GM19463 (cell line): Measurements from ENCODE around the gene SLC44A5.
"Not testable (repeated sequence)": the region's sequence is repeated elsewhere in the genome, so short reads cannot be mapped to it uniquely, and the experiment has no call there.

Source experiments
- ATAC-seq: cut with Tn5 transposase; IDR thresholded peaks from one replicate; pipeline ENCODE4 v1.9.1; 2021; ENCODE audit warnings: mild to moderate bottlenecking, moderate library complexity; ENCODE audit not compliant: unreplicated experiment

SLC44A5 gene

DNA sequence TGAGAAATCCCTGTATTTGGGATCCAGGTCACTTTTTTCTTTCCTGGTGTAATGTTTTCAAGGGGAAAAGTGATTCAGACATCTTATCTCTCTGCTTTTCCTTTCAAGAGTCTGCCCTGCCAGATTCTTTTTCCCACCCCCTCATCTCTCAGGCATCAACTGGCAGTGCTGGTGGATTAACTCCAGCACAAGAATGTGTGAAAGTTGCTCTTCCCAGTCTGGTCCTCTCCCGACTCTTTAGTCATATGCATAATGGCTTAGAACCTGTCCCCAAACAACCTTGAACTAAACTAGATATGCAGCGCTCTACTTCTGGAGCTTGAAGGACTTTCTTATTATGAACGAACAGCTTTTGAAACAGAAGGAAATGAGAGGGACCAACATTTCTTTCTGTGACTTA, 88.5 kb downstream of the SLC44A5 start:
- no peak for ATAC-seq

DNA sequence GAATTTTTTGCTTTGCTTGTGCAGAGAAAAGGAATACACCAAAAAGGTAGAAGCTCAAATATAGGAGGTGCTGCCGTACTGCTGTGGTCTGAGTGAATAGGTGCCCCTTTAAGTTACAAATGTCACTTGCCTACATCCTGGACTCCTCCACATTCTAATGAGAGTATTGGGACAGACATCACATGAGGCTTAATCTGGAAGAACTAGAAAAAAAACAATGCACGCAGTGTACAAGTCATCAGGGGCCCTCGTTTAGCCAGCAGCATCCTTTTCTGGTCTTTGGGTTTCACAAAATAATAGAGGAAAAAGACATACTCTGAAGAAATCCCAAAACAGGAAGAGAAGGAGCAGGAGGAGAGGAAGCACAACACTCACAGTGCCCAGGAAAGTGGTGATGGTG, 89.3 kb downstream of the SLC44A5 start:
- ATAC-seq = no peak

DNA sequence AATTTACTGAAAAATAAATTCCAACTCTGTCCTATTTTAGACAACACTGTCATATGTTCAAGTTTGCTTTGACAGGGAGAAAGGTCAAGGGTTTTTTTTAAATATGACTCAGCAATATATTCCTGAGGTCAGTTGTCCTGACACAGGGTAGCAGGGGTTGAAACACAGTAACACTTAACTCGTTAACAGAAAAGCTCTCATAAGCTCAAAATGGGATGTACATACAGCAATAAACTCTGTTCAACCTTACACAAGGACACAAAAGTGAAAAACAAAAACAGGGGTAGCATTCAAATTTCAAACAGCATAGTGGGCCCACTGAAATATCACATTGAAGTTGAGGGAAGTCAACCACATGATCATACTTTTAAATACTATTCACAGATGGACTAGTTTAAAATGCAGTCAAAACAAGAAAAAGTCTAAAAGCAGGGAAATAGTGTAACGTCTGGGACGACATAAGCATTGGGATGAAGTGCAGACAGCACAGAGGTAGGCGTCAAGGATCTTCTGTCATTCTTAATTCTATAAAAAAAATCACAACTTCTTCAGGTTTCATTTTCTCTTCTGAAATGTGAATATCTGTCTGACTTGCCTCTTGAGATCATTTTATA, 89.9 kb downstream of the SLC44A5 start:
- no peak for ATAC-seq

DNA sequence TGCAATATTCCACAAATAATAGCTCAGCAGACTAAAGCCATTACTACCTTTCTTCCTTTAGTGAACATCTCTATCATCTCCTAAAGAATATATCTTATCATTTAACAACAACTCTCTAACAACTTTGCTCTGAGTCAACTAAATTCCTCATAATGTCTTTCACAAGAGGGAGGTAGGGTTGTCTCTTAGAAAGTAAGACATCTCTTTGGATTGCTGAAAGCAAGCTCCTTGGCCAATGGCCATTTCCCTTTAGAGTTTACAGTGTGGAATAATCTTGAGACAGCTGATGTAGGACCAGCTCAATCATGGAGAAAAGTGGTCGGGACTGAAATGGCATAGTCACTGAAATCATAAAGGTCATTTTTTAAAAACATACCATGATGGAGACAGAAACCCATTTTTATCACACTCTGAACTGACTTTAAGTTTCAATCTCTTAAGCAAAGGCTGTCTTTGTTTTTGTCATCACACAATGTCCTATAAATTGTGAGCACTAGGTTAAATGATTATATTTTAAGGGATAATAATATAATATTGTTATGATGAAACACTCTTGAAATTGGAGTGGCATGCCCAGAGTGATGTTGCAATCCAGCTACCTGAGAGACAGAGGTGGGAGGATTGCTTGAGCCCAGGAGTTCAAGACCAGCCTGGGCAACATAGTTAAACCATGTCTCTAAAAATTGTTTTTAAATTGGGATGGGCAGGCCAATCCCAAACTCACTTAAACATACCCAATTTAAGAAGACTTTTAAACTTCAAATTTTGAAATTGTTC, 91.1 kb downstream of the SLC44A5 start:
- no peak for ATAC-seq

DNA sequence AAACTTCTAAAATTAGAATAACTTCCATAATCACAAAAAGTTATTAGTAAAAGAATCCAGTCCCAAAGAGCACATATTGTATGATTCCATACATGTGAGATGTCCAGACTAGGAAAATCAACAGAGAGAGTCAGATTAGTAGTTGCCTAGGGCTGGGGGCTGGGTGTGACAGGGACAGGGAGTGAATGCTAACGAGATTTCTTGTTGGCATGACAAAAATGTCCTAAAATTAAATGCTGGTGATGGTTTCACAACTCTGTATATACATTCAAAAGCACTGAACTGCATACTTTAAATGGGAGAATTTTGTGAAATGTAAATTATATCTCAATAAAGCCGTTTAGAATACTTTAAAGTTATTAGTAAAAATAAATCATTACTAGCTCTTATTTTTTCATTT, 92.2 kb downstream of the SLC44A5 start:
- ATAC-seq = no peak

DNA sequence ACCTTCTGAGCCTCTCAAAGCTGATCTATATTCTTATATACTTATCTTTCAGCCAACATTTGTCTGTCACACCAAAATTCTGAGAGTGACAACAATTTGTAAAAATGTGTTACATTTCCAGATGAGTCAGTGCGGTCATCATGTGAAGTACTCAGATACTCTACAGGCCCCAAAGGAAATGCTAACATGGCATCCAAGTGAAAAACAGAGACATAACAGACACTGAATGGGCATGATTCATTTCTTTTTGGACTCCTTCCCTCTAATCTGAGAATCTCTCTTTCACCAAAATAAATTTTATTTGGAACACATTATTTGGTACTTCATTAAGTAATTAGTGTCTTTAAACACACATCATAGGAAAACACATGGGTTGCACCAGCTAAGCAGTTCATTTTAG, 96.6 kb downstream of the SLC44A5 start:
- no peak for ATAC-seq

DNA sequence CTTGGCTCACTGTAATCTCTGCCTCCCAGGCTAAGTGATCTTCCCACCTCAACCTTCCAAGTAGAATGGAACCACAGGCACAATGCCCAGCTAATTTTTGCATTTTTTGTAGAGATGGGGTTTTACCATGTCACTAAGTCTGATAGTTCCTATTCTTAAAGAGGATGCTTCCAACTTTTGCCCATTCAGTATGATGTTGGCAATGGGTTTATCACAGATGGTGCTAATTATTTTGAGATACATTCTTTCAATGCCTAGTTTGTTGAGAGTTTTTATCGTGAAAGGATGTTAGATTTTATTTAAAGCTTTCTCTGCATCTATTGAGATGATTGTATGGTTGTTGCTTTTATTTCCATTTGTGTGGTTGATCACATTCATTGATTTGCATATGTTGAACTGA, 103.9 kb downstream of the SLC44A5 start:
- ATAC-seq = no peak

DNA sequence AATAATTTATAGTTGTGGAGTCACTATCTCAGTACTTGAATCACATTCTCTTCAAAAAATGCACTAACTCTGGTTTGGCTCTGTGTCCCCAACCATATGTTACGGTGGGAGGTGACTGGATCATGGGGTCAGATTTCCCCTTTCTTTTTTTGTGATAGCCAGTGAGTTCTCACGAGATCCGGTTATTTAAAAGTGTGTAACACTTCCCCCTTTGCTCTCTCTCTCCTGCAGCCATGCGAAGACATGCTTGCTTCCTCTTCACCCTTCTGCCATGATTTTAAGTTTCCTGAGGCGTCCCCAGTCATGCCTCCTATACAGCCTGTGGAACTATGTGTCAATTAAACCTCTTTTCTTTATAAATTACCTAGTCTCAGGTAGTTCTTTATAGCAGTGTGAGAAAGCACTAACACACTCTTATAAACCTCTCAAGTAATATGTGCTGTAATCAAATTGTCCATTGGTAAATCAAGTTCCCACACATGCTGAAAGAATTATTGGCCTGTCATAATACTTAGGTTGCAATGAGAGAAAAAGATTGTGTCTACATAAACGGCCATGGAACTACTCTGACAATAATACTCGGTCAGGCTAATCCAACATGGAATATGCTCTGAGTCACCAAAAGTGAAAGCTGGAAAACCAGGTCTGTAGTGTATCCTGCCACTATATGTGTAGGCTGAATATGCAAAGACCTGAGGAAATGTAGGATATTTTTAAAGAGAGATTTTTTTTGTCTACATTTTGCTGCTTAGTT, 107.5 kb downstream of the SLC44A5 start:
- ATAC-seq = no peak

DNA sequence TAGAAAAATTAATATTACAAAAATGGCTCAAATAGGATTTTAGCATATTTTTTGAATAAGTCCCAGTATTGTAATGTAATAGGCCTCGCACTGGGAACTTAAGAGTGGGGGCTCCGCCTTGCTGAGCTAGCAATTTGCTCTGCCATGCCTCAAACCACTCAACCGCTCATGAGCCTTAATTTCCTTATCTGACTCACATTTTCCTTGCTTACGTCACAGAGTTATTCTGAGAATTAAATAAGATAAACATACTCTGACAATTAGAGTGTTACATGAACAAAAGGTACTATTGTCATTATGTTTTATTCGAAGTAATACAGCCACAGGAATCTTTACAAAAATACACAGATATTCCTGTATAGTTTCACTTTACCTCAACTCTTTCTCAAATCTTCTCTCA, 108.1 kb downstream of the SLC44A5 start:
- ATAC-seq = no peak

DNA sequence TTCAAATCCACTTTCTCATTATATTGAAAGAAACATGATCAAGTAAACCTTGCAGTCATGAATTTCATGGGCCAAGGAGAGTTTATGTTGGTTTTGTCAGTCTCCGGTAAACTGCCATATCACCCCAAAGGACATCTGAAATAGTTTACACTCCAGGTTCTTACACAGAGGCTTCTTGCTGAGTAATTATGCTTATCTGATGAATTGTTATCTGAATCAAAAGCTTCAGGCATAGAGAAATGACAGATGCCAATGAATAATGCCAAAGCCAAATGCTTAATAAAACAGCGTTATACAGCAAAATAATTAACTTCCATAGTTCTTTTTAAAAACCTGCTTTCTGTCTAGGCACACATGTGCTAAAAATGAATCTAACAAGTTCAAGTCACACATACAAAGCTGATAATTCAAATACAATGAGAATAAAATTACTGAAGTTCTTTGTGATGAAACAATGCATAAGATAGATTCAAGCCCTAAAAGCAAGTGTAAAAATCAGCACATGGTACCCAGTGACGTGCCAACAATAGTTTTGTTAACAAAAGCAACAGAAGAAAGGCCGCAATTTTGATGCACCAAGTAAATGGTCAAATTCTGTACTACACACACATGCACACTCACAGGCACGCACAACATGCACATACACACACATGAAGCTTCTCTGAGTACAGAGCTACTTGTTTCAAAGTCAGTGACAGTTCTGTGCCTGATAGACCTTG, 109.2 kb downstream of the SLC44A5 start:
- no peak for ATAC-seq

DNA sequence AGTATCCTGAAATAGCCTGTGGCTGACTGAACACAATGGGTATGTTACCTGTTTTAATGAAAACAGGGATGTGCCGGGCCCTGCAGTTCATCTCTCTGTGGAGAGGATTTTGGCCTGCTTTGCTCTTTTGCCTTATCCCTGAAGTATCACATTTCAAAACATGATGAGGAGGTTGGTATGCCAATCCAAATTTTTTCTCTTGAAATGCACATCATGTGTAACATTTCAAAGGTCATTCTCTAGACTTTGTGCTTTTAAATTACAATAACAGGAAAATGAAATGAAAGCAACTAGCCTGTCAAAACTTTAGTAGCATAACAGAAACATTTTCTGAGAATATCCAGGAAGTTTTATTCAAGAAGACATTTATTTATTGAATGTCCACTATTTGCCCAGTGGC, 118.9 kb downstream of the SLC44A5 start:
- ATAC-seq = no peak

DNA sequence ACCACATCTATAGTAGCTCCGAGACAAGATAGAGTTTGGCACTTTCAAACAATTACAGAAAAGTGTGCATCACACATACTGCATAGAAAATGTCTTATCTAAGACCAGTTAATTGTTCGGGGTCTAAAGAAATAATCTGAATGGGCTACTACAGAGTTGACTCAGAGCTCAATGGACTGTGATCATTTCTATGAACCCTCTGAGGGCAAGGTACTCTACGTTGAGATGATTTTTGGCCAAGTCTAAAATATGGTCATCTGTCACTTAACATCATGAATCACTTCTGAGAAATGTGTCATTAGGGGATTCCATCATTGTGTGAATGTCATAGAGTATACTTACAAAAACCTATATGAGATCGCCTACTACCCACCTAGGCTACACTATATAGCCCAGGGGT, 123.5 kb downstream of the SLC44A5 start:
- no peak for ATAC-seq

DNA sequence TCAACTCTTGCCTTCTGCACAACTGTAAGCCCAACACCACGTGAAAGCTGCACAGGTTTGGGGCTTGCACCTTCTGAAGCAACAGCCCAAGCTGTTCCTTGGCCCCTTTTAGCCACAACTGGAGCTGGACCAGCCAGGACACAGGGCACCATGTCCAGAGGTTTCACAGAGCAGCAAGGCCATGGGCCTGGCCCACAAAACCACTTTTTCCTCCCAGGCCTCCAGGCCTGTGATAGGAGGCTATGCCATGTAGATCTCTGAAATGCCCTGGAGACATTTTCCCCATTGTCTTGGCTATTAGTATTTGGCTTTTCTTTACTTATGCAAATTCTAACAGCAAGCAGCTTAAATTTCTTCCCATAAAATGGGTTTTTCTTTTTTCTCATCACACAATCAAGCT, 126.1 kb downstream of the SLC44A5 start:
- ATAC-seq = no peak

DNA sequence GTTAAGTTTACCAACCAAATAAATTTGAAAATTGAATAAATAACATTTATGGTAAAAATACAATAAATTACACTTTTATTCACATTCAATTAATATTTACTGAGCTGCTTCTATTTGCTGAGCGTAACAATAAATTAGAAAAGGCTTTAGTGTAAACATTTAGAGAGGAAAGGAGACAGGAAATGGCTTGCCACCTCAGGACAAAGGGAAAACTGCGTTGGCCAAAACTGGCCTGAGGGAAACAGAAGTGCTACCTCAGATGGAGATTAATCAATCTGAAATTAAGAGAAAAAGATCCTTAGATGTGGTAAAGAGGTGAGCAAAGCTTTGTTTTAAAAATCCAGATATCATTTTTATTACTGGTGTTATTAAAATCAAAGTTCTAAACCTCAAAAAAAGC, 128.0 kb downstream of the SLC44A5 start:
- no peak for ATAC-seq

DNA sequence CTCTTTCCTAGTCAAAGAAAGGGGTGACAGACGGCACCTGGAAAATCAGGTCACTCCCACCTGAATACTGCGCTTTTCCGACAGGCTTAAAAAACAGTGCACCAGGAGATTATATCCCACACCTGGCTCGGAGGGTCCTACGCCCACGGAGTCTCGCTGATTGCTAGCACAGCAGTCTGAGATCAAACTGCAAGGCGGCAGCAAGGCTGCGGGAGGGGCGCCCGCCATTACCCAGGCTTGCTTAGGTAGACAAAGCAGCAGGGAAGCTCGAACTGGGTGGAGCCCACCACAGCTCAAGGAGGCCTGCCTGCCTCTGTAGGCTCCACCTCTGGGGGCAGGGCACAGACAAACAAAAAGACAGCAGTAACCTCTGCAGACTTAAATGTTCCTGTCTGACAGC, 134.4 kb downstream of the SLC44A5 start:
- ATAC-seq = not testable (repeated sequence)

DNA sequence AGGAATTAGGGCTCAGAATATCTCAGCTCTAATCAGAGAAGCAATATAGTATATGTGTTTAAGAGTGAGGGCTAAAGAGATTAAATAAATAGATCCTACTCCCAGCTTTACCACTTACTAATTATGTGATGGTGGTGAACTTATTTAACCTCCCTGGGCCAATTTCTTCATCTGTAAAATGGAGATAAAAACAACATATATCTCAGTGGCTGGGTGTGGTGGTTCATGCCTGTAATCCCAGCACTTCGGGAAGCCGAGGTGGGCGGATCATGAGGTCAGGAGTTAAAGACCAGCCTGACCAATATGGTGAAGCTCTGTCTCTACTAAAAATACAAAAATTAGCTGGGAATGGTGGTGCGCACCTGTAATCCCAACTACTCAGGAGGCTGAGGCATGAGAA, 135.2 kb downstream of the SLC44A5 start:
- no peak for ATAC-seq

DNA sequence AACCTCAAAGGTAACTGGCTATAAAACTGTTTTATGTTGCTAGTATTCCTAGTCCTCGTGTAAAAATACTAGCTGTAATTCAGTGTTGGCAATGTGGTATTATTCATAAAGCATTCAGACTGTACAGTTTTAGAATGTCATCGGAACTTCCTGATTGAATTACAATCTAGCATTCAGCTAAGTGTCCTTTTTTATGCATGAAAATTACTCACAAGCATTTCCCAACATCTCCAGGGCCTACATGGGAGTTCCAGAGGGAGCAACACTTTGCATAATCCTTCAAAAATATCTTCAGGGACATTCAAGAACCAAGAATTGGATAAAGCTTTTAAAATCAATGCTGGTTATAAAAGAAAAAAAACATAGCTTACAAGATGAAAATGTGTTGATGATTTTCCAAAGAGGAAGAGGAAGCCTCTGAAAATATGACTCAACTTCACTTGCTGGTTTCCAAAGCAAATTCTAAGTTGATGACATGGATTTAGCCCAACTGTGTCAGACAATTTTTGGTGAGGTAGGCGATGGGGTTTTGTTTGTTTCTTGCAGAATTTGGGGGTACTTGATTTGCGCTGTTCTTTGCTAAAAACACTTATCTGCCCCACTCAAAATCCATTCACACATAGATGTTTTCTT, 137.8 kb downstream of the SLC44A5 start:
- no peak for ATAC-seq

DNA sequence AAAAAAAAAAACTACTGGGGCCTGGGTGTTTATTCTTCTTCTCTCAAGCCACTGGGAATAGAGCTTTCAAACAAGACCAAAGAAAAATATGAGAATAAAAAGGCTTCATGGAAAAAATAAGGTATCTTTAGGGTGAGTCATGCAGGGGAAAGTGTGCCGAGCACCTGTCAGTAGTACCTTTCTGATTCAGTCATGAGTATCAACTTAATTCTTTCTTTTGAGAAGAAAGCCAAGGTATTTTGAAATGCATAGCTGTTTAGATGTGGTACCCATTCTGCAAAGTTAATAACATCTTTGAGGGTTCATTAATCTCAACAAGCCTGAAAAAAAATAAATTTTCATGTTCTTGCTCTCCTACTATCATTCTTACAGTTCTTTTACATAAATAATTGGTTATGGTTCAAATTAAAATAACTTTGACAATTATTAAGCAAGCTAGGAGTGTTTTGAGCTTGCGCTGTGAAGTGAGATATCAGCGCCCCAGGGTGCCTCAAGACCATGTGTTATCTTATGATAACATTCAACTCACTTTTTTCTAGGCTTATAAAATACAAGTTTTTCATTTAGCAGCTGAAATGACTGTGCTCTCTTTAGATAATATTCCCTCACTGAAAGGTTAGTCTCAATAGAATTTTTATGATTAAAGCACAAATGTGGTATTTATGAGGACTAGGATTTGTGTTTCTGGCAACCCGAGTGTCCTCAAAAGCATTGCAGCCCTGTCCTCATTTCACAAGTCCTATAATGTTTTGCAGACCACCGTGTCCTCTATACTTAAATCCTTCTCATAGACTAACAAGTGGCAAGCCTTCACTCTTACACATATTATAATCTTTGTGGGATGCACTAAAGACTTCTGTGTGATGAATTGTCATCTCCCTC, 138.6 kb downstream of the SLC44A5 start:
- no peak for ATAC-seq

DNA sequence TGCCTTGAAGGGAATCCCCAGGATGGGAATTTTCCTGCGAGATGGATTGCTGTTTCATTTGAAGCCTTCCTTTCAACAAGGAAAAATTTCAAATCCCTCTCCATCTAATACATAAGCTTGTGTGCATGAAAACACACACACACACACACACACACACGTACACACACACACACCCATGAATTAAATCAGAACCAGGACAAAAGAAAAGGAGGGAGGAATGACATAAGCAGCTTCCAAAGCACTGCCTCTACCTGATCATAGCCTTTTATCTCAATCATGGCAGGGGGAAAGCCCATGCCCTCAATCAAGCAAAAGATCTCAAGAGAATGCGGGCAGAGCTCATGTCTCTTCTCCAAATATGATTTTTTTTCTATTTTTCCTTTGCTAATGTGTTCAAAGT, 139.7 kb downstream of the SLC44A5 start:
- no peak for ATAC-seq

DNA sequence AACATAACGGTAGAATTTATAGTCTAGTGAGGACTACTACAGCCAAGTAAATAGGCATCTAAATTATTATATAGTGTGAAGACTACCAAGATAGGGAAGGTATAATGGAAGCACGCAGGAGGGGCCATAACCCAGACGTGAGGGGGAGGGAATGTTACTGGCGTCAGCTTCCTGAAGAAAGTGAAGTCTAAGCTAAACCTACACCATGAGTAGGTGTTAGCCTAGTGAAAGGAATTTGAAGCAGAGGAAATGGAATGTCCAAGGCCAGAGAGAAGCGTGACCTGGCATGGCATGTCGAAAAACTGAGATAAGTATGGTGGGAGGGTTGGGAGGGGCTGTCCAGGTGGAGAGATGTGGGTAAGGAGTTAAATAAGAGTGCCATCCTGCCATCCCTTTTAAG, 140.5 kb downstream of the SLC44A5 start:
- no peak for ATAC-seq
